OCI-LY3 (cell line): Measurements from ENCODE around the gene NPBWR2.

Experiments
- H2AFZ ChIP-seq: fragments of 200-600, 300-600 bp; shearing (Covaris generic); 2 replicates; pipeline ENCODE4 v1.6.0; 2014; ENCODE audit warnings: antibody characterized with exemption, low read depth, low read length
- H3K27ac ChIP-seq: fragments of 200-600, 300-600 bp; sonication (generic); 2 replicates; pipeline ENCODE4 v1.5.1; 2014; ENCODE audit warnings: mild to moderate bottlenecking, low read length, moderate library complexity, mixed read lengths
- H3K27me3 ChIP-seq: fragments of 200-600, 300-600 bp; sonication (generic); 2 replicates; pipeline ENCODE4 v1.6.1; 2014; ENCODE audit warnings: low read depth, low read length, mixed read lengths
- H3K36me3 ChIP-seq: fragments of 200-600, 300-600 bp; sonication (generic); replicated peaks from 2 replicates; pipeline ENCODE3; 2014; ENCODE audit warnings: low read depth, low read length, mixed read lengths
- H3K4me1 ChIP-seq: fragments of 300-600, 200-600 bp; sonication (generic); 2 replicates; pipeline ENCODE4 v1.6.1; 2014; ENCODE audit warnings: low read length, mixed read lengths
- H3K4me2 ChIP-seq: fragments of 200-600, 300-600 bp; sonication (generic); 2 replicates; pipeline ENCODE4 v1.6.1; 2014; ENCODE audit warnings: low read length, mixed read lengths
- H3K4me3 ChIP-seq: fragments of 300-600, 200-600 bp; sonication (generic); 2 replicates; pipeline ENCODE4 v1.5.1; 2014; ENCODE audit warnings: antibody characterized with exemption, mild to moderate bottlenecking, low read length, moderate library complexity
- H3K79me2 ChIP-seq: fragments of 300-600, 200-600 bp; shearing (Covaris generic); 2 replicates; pipeline ENCODE4 v1.6.1; 2014; ENCODE audit warnings: mild to moderate bottlenecking, low read length, mixed read lengths
- H3K9ac ChIP-seq: fragments of 300-600, 200-600 bp; shearing (Covaris generic); 2 replicates; pipeline ENCODE4 v1.6.0; 2014; ENCODE audit warnings: mild to moderate bottlenecking, low read length, moderate library complexity
- H3K9me3 ChIP-seq: fragments of 200-600, 300-600 bp; shearing (Covaris generic); 2 replicates; pipeline ENCODE4 v1.6.1; 2014; ENCODE audit warnings: low read length, mixed read lengths; ENCODE audit not compliant: insufficient read depth
- H4K20me1 ChIP-seq: fragments of 200-600, 300-600 bp; sonication (generic); 2 replicates; pipeline ENCODE4 v1.6.1; 2016; ENCODE audit warnings: low read length, mixed read lengths; ENCODE audit not compliant: insufficient read depth
- EZH2phosphoT487 ChIP-seq: fragments of 200-600 bp; shearing (Covaris generic); IDR thresholded peaks from 2 replicates; pipeline ENCODE4 v1.6.1; 2018; ENCODE audit warnings: antibody characterized with exemption, mixed run types, low read depth
- TF ChIP-seq, protein P1 (sequence below): fragments of 200-600, 300-600 bp; sonication (generic); IDR thresholded peaks from 2 replicates; pipeline ENCODE4 v1.5.1; 2014; ENCODE audit warnings: antibody characterized with exemption, low read length, low read depth

NPBWR2 gene

DNA sequence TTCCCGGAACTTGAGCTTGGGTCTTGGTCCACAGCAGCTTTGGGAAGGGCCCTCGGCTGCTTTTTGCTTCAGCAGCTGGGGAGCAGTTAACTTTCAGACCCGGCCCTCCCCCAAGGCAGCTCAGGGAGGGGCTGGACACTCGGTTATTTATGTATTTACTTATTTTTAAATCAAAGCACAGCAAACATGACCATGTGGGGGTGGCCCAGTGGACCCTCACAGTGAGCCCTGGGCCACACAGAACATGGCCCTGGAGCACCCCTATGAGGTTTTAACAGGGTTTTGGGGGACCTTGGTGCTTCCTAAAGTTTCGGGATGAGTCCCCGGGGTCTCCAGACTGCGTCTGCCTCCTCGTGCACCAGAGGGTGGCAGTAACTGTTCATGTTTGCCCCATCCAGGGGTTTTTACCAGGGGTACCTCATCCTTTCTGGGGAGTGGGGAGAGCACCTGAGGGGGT lies 26.6 kb upstream of the NPBWR2 start:
- TF ChIP-seq, protein P1, sequence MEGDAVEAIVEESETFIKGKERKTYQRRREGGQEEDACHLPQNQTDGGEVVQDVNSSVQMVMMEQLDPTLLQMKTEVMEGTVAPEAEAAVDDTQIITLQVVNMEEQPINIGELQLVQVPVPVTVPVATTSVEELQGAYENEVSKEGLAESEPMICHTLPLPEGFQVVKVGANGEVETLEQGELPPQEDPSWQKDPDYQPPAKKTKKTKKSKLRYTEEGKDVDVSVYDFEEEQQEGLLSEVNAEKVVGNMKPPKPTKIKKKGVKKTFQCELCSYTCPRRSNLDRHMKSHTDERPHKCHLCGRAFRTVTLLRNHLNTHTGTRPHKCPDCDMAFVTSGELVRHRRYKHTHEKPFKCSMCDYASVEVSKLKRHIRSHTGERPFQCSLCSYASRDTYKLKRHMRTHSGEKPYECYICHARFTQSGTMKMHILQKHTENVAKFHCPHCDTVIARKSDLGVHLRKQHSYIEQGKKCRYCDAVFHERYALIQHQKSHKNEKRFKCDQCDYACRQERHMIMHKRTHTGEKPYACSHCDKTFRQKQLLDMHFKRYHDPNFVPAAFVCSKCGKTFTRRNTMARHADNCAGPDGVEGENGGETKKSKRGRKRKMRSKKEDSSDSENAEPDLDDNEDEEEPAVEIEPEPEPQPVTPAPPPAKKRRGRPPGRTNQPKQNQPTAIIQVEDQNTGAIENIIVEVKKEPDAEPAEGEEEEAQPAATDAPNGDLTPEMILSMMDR: peak; percentile 55
- no peak for TF ChIP-seq EZH2phosphoT487
- H3K79me2 ChIP-seq: no peaks in the 10 kb centered on the region
- H3K9ac ChIP-seq: no peak overlapping the region
- no peak overlapping the region for H3K27ac ChIP-seq
- no peaks in the 10 kb centered on the region for H3K36me3 ChIP-seq
- H3K4me1 ChIP-seq: no peaks in the 10 kb centered on the region
- H3K4me3 ChIP-seq: no peak overlapping the region
- no peaks in the 10 kb centered on the region for H4K20me1 ChIP-seq
- no peaks in the 10 kb centered on the region for H3K9me3 ChIP-seq
- H3K27me3 ChIP-seq: peaks cover 6% of the 10 kb centered on the region; the same call in 1 of the 2 replicates
- no peak overlapping the region for H2AFZ ChIP-seq
- no peak overlapping the region for H3K4me2 ChIP-seq

DNA sequence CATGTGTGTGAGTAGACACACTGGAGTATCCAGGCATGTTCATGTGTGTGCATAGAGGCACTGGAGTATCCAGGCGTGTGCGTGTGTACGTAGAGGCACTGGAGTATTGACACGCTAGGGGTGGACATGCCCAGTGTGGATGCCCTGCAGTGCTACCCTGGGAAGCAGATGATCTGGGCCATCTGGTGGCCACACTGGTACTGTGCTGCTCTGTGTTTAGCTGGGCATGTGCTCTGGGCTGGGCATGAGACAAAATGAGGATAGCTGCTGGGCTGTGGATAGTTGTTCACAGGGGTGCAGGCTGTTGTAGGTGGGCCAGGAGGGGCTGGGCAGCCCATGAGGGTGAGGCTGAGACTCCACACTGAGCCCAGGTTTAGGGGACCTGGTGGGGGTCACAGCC lies 24.0 kb upstream of the NPBWR2 start:
- H2AFZ ChIP-seq: no peak overlapping the region
- no peak overlapping the region for H3K4me2 ChIP-seq
- H3K9me3 ChIP-seq: no peaks in the 10 kb centered on the region
- no peak overlapping the region for H3K9ac ChIP-seq
- H3K27ac ChIP-seq: no peak overlapping the region
- H3K27me3 ChIP-seq: peaks cover 18% of the 10 kb centered on the region
- H3K79me2 ChIP-seq: no peaks in the 10 kb centered on the region
- no peaks in the 10 kb centered on the region for H4K20me1 ChIP-seq
- H3K36me3 ChIP-seq: no peaks in the 10 kb centered on the region
- no peaks in the 10 kb centered on the region for H3K4me1 ChIP-seq
- no peak overlapping the region for H3K4me3 ChIP-seq
- TF ChIP-seq EZH2phosphoT487: no peak
- TF ChIP-seq, protein P1: peak; percentile 16

DNA sequence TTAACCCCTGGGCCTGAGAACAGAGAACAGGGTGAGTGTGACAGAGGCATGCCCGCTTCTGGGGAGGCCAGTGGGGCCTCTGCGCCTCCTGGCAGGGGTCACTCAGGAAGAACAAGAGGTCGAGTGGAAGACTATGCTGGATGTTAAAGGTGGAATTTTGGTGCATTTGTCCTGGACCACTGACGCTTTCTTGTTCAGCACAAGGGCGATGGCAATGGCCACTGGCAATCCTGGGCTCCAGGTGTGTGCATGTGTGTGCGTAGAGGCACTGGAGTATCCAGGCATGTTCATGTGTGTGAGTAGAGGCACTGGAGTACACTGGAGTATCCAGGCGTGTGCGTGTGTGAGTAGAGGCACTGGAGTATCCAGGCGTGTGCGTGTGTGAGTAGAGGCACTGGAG lies 23.5 kb upstream of the NPBWR2 start:
- Histone ChIP-seq H3K4me1 (no peaks in the 10 kb centered on the region), H3K9me3 (no peaks in the 10 kb centered on the region), H3K36me3 (no peaks in the 10 kb centered on the region), H3K79me2 (no peaks in the 10 kb centered on the region), H3K27ac (no peak overlapping the region), H4K20me1 (no peaks in the 10 kb centered on the region), H3K9ac (no peak overlapping the region), H2AFZ (no peak overlapping the region), H3K4me3 (no peak overlapping the region), H3K27me3 (peaks cover 18% of the 10 kb centered on the region), H3K4me2 (no peak overlapping the region)
- TF ChIP-seq EZH2phosphoT487: no peak
- TF ChIP-seq, protein P1: no peak

DNA sequence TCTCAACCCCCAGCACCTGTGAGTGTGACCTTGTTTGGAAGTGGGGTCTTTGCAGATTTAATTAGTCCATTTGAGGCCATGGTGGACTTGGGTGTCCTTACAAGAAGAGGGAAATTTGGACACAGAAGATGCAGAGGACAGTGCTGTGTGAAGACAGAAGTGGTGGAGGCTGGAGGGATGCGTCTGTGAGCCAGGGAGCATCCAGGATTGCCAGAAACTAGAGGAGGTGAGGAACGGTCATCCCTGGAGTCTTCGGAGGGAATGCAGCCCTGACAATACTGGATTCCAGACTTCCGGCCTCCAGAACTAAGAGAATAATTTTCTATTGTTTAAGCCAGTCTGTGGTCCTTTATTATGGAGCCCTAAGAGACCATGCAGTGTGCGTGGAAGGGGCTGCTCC lies 22.9 kb upstream of the NPBWR2 start:
- H3K4me3 ChIP-seq: no peak overlapping the region
- H3K9me3 ChIP-seq: no peaks in the 10 kb centered on the region
- peaks cover 18% of the 10 kb centered on the region for H3K27me3 ChIP-seq
- H3K36me3 ChIP-seq: no peaks in the 10 kb centered on the region
- no peak overlapping the region for H3K9ac ChIP-seq
- H2AFZ ChIP-seq: no peak overlapping the region
- no peak overlapping the region for H3K4me2 ChIP-seq
- TF ChIP-seq, protein P1: no peak
- no peak for TF ChIP-seq EZH2phosphoT487
- no peaks in the 10 kb centered on the region for H3K79me2 ChIP-seq
- H3K4me1 ChIP-seq: no peaks in the 10 kb centered on the region
- no peak overlapping the region for H3K27ac ChIP-seq
- no peaks in the 10 kb centered on the region for H4K20me1 ChIP-seq
